Measurements from ENCODE around the gene FIGN. TPM values are rescaled to one million over a fixed set of nuclear protein-coding genes. Genes with fewer than 3 reads are reported as not detected.

Gene FIGN
- total RNA-seq, 1 donor from 2014 or later: 5.8 TPM

DNA sequence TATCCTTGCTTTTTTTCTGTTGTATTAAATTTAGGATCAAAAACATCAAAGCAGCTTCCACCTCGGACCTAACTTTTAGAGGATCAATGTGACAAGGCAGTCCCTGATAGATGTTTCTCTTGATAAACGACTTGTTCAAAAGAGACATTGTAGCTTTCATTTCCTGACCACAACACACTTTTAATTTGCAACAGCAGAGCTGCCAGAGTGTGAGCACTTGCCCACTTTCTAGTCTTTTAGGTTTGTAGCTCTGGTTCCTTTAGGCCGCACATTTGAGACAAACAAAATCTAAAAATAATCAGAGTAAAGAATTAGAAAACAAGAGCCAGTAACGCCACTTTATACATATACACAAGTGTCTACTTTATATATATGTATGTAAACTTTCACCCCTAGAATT, 3.1 kb downstream of the FIGN start:
- DNase-seq: no peak
- H3K36me3 ChIP-seq: no peaks in the 10 kb centered on the region
- H3K4me3 ChIP-seq: peak overlapping the region; percentile 57
- H3K27ac ChIP-seq: peak overlapping the region; percentile 10
- no peak for ATAC-seq
- intact Hi-C loops (cut with DNase I): no loop called here
- TF ChIP-seq, protein P1, sequence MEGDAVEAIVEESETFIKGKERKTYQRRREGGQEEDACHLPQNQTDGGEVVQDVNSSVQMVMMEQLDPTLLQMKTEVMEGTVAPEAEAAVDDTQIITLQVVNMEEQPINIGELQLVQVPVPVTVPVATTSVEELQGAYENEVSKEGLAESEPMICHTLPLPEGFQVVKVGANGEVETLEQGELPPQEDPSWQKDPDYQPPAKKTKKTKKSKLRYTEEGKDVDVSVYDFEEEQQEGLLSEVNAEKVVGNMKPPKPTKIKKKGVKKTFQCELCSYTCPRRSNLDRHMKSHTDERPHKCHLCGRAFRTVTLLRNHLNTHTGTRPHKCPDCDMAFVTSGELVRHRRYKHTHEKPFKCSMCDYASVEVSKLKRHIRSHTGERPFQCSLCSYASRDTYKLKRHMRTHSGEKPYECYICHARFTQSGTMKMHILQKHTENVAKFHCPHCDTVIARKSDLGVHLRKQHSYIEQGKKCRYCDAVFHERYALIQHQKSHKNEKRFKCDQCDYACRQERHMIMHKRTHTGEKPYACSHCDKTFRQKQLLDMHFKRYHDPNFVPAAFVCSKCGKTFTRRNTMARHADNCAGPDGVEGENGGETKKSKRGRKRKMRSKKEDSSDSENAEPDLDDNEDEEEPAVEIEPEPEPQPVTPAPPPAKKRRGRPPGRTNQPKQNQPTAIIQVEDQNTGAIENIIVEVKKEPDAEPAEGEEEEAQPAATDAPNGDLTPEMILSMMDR (IDR thresholded peaks at IDR 0.05): no peak
- peaks cover 4% of the 10 kb centered on the region for H3K4me1 ChIP-seq
- peaks cover 15% of the 10 kb centered on the region for H3K27me3 ChIP-seq (ENCODE audit: low read depth)
- no peaks in the 10 kb centered on the region for H3K9me3 ChIP-seq

DNA sequence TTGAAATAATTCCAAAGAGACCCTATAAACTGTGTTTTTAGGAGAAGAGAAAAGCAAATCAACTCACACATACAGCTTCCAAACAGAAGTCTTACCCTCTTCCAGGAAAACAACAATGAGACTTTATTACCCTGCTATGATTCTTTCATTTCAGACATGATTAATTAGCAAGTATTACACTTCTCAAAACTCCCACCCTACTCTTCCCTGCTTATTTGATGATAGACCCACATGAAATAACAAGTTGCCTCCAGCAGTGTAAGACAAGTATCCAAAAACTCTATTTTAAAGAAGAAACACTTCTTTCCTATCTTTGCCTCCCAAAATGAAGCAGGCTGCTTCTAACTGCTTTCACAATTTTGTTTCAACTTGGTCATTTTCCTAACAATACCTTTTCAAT, 4.1 kb downstream of the FIGN start:
- TF ChIP-seq, protein P1 (IDR thresholded peaks at IDR 0.05): no peak
- ATAC-seq (no peak), DNase-seq (no peak)
- Histone ChIP-seq H3K36me3 (no peaks in the 10 kb centered on the region), H3K27me3 (ENCODE audit: low read depth) (peaks cover 5% of the 10 kb centered on the region), H3K9me3 (no peaks in the 10 kb centered on the region), H3K27ac (peak overlapping the region; percentile 10), H3K4me1 (peaks cover 4% of the 10 kb centered on the region), H3K4me3 (no peak overlapping the region)
- intact Hi-C loops (cut with DNase I): no loop called here

GRCh38 chr2:163730556-163730955, 5.3 kb downstream of the FIGN start:
- Histone ChIP-seq H3K4me3 (no peak overlapping the region), H3K4me1 (peaks cover 4% of the 10 kb centered on the region), H3K36me3 (no peaks in the 10 kb centered on the region), H3K9me3 (no peaks in the 10 kb centered on the region), H3K27me3 (ENCODE audit: low read depth) (peaks cover 5% of the 10 kb centered on the region), H3K27ac (no peak overlapping the region)
- TF ChIP-seq, protein P1 (IDR thresholded peaks at IDR 0.05): no peak
- ATAC-seq: no peak
- DNase-seq: no peak
- intact Hi-C loops (cut with DNase I): no loop called here

- H3K4me3 ChIP-seq: no peak overlapping the region
- TF ChIP-seq, protein P1 (IDR thresholded peaks at IDR 0.05): no peak
- ATAC-seq: no peak
- no peak overlapping the region for H3K27ac ChIP-seq
- intact Hi-C loops (cut with DNase I): no loop called here
- no peaks in the 10 kb centered on the region for H3K36me3 ChIP-seq
- H3K27me3 ChIP-seq (ENCODE audit: low read depth): no peaks in the 10 kb centered on the region
- no peak for DNase-seq
- peaks cover 2% of the 10 kb centered on the region for H3K4me1 ChIP-seq
- H3K9me3 ChIP-seq: no peaks in the 10 kb centered on the region
These were observed 6.1 kb downstream of the FIGN start for GRCh38 chr2:163729636-163730273.

GRCh38 chr2:163723881-163724280, 11.9 kb downstream of the FIGN start:
- Histone ChIP-seq H3K9me3 (no peaks in the 10 kb centered on the region), H3K4me1 (no peaks in the 10 kb centered on the region), H3K36me3 (no peaks in the 10 kb centered on the region), H3K27me3 (ENCODE audit: low read depth) (no peaks in the 10 kb centered on the region), H3K27ac (no peak overlapping the region), H3K4me3 (no peak overlapping the region)
- ATAC-seq: no peak
- TF ChIP-seq, protein P1 (IDR thresholded peaks at IDR 0.05): no peak
- DNase-seq: no peak
- intact Hi-C loops (cut with DNase I): no loop called here
